IPS-15b (cell line): Measurements from ENCODE around the gene SDCCAG8.

Experiments used
- H3K27me3 ChIP-seq: one replicate; pipeline ENCODE4 v1.6.1; 2013; ENCODE audit warnings: low read length; ENCODE audit not compliant: control insufficient read depth, insufficient read depth
- H3K36me3 ChIP-seq: one replicate; pipeline ENCODE4 v1.6.1; 2013; ENCODE audit warnings: low read length; ENCODE audit not compliant: control insufficient read depth, insufficient read depth
- H3K4me1 ChIP-seq: one replicate; pipeline ENCODE4 v1.6.1; 2013; ENCODE audit warnings: mild to moderate bottlenecking, low read length; ENCODE audit not compliant: control insufficient read depth, insufficient read depth
- H3K4me3 ChIP-seq: one replicate; pipeline ENCODE4 v1.5.1; 2013; ENCODE audit warnings: low read depth, low read length
- H3K9ac ChIP-seq: one replicate; pipeline ENCODE4 v1.6.1; 2013; ENCODE audit warnings: low read depth, mild to moderate bottlenecking, low read length
- H3K9me3 ChIP-seq: one replicate; pipeline ENCODE4 v1.6.1; 2013; ENCODE audit warnings: mild to moderate bottlenecking, low read length; ENCODE audit not compliant: control insufficient read depth, insufficient read depth

SDCCAG8 gene

GRCh38 chr1:243345205-243345604 is 89.4 kb downstream of the SDCCAG8 start:
- H3K9me3 ChIP-seq, result no peaks in the 10 kb centered on the region
- H3K9ac ChIP-seq, result no peak overlapping the region
- H3K4me3 ChIP-seq, result no peak overlapping the region
- no peaks in the 10 kb centered on the region for H3K4me1 ChIP-seq
- H3K36me3 ChIP-seq, result no peaks in the 10 kb centered on the region
- no peaks in the 10 kb centered on the region for H3K27me3 ChIP-seq

GRCh38 chr1:243346016-243346415 is 90.2 kb downstream of the SDCCAG8 start:
- H3K4me3 ChIP-seq, result no peak overlapping the region
- no peaks in the 10 kb centered on the region for H3K4me1 ChIP-seq
- H3K9me3 ChIP-seq, result no peaks in the 10 kb centered on the region
- no peaks in the 10 kb centered on the region for H3K27me3 ChIP-seq
- no peaks in the 10 kb centered on the region for H3K36me3 ChIP-seq
- no peak overlapping the region for H3K9ac ChIP-seq

GRCh38 chr1:243346468-243346867 is 90.6 kb downstream of the SDCCAG8 start:
- no peaks in the 10 kb centered on the region for H3K9me3 ChIP-seq
- H3K4me3 ChIP-seq, result no peak overlapping the region
- no peaks in the 10 kb centered on the region for H3K4me1 ChIP-seq
- H3K9ac ChIP-seq, result no peak overlapping the region
- H3K27me3 ChIP-seq, result no peaks in the 10 kb centered on the region
- H3K36me3 ChIP-seq, result no peaks in the 10 kb centered on the region

GRCh38 chr1:243348331-243348730 is 92.5 kb downstream of the SDCCAG8 start:
- Histone ChIP-seq H3K4me3 (no peak overlapping the region), H3K27me3 (no peaks in the 10 kb centered on the region), H3K9me3 (no peaks in the 10 kb centered on the region), H3K36me3 (no peaks in the 10 kb centered on the region), H3K4me1 (no peaks in the 10 kb centered on the region), H3K9ac (no peak overlapping the region)

GRCh38 chr1:243349128-243349527 is 93.3 kb downstream of the SDCCAG8 start:
- Histone ChIP-seq H3K27me3 (no peaks in the 10 kb centered on the region), H3K9ac (no peak overlapping the region), H3K4me1 (no peaks in the 10 kb centered on the region), H3K4me3 (no peak overlapping the region), H3K9me3 (no peaks in the 10 kb centered on the region), H3K36me3 (no peaks in the 10 kb centered on the region)

- no peak overlapping the region for H3K4me3 ChIP-seq
- no peaks in the 10 kb centered on the region for H3K36me3 ChIP-seq
- no peaks in the 10 kb centered on the region for H3K4me1 ChIP-seq
- no peaks in the 10 kb centered on the region for H3K27me3 ChIP-seq
- H3K9me3 ChIP-seq, result no peaks in the 10 kb centered on the region
- H3K9ac ChIP-seq, result no peak overlapping the region
Measured at GRCh38 chr1:243351337-243351736, 95.5 kb downstream of the SDCCAG8 start.

GRCh38 chr1:243354511-243355153 is 98.8 kb downstream of the SDCCAG8 start:
- Histone ChIP-seq H3K9ac (no peak overlapping the region), H3K4me1 (no peaks in the 10 kb centered on the region), H3K9me3 (no peaks in the 10 kb centered on the region), H3K27me3 (no peaks in the 10 kb centered on the region), H3K4me3 (no peak overlapping the region), H3K36me3 (no peaks in the 10 kb centered on the region)

- Histone ChIP-seq H3K9me3 (no peaks in the 10 kb centered on the region), H3K4me3 (no peak overlapping the region), H3K4me1 (no peaks in the 10 kb centered on the region), H3K27me3 (no peaks in the 10 kb centered on the region), H3K9ac (no peak overlapping the region), H3K36me3 (no peaks in the 10 kb centered on the region)
Measured at GRCh38 chr1:243363832-243364231, 108.0 kb downstream of the SDCCAG8 start.

GRCh38 chr1:243364330-243364729 is 108.5 kb downstream of the SDCCAG8 start:
- Histone ChIP-seq H3K36me3 (no peaks in the 10 kb centered on the region), H3K4me3 (no peak overlapping the region), H3K27me3 (no peaks in the 10 kb centered on the region), H3K9me3 (no peaks in the 10 kb centered on the region), H3K9ac (no peak overlapping the region), H3K4me1 (no peaks in the 10 kb centered on the region)

- H3K9me3 ChIP-seq, result no peaks in the 10 kb centered on the region
- H3K27me3 ChIP-seq, result no peaks in the 10 kb centered on the region
- no peak overlapping the region for H3K9ac ChIP-seq
- no peak overlapping the region for H3K4me3 ChIP-seq
- H3K36me3 ChIP-seq, result no peaks in the 10 kb centered on the region
- no peaks in the 10 kb centered on the region for H3K4me1 ChIP-seq
Measured at GRCh38 chr1:243364866-243365265, 109.0 kb downstream of the SDCCAG8 start.

- no peaks in the 10 kb centered on the region for H3K4me1 ChIP-seq
- no peaks in the 10 kb centered on the region for H3K27me3 ChIP-seq
- no peak overlapping the region for H3K4me3 ChIP-seq
- H3K36me3 ChIP-seq, result no peaks in the 10 kb centered on the region
- no peak overlapping the region for H3K9ac ChIP-seq
- no peaks in the 10 kb centered on the region for H3K9me3 ChIP-seq
Measured at GRCh38 chr1:243367314-243367713, 111.5 kb downstream of the SDCCAG8 start.

GRCh38 chr1:243374412-243374811 is 118.6 kb downstream of the SDCCAG8 start:
- no peaks in the 10 kb centered on the region for H3K9me3 ChIP-seq
- H3K9ac ChIP-seq, result no peak overlapping the region
- H3K4me1 ChIP-seq, result no peaks in the 10 kb centered on the region
- H3K4me3 ChIP-seq, result no peak overlapping the region
- H3K36me3 ChIP-seq, result no peaks in the 10 kb centered on the region
- H3K27me3 ChIP-seq, result no peaks in the 10 kb centered on the region
